Stimulated activated CD4-positive, alpha-beta T cell treated with anti-CD3 and anti-CD28 coated beads, TNF-alpha, amount 100 ng/mL, for 1 hour (primary cell): ENCODE measurements around the gene PPP1R7.

Experiments
- DNase-seq, 3 donors: peaks; one replicate each; pipeline ENCODE4 v3.0.0-alpha.2; 2020; ENCODE audit warnings: low read depth in 3 of 3, low spot score in 1 of 3

PPP1R7 gene

DNA sequence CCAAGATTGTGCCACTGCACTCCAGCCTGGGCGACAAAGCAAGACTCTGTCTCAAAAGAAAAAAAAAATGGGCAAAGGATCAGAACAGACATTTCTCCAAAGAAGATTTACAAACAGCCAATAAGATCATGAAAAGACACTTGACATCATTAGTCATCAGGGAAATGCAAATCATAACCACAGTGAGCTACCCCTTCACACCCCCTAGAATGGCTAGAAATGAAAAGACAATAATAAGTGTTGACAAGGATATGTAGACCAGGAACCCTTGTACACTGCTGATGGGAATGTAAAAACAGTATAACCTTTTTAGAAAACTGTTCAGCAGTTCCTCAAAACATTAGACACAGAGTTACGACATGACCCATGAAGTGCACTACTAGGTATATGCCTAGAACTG is 29.8 kb upstream of the PPP1R7 start:
- DNase-seq: no peak

DNA sequence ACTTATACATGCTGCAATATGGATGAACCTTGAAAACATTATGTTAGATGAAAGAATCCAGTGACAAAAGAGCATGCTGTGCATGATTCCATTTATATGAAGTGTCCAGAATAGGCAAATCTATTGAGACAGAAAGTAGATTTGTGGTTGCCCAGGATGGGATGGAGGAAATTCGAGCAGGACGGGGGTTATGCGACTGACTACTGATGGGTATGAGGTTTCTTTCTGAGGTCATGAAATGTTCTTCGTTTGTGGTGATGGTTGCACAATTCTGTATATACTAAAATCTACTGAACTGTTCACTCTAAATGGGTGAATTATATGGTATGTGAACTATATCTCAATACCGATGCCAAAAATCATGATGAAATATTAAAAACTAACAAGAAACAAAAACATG is 29.3 kb upstream of the PPP1R7 start:
- no peak for DNase-seq

DNA sequence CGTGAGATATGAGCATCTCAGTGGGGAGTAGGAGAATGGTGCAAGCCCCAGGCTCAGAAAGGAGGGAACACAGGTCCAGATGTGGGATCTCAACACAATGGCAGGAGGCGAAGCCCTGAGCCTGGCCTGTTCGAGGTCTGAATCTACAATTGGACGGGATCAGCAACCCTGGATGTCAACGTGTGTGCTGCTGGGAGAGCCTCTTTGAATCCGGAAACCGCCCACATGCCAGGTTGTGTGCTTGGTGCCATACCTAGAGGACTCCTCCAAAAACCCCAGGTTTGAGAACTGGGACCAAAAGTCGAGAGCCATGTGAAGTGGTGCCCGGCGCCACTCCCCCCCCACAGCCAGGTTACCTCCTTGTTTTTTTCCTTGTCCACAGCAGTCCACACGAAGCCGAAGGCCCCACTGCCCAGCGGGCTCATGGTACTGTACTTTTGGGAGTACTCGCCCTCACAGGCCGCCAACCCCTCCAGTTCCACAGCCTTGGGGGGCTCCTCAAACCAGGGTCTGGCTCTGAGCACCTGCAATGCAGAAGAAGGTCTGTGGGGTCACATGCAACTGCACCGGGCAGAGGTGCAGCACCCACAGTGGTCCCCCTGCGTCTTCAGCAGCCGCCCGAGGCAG is 27.8 kb upstream of the PPP1R7 start:
- DNase-seq: no peak

DNA sequence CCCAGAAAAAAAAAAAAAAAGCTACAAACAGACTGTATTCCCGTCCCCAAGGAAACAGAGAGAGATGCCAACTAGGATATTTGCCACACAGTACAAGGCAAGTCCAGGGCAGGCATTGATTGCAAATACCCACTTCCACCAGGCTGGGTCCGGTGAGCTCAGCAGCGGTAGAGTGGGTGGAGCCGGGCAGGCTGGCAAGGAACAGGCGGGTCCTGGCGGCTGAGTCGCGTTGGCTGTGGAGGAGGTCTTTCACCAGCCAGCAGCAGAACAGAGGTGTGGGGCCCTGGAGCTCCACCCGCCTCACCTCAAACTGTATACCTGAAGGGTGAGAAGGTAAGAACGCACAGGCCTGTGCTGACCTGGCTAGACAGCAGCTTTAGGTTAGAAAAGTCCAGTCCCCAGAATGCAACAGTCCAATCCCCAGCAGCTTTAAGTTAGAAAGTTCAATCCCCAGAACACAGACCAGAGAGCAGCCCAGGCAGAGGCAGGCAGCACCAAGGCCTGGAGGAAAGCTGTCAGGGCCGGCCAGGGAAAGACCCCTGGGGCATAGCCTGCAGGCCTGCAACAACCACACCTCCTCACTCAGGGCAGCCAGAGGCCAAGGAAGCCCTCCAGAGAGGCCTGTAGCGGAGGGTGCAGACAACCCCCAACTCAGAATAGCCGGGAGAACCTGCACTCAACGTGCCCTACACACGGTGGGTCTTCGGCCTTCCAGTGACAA is 26.3 kb upstream of the PPP1R7 start:
- DNase-seq: no peak

DNA sequence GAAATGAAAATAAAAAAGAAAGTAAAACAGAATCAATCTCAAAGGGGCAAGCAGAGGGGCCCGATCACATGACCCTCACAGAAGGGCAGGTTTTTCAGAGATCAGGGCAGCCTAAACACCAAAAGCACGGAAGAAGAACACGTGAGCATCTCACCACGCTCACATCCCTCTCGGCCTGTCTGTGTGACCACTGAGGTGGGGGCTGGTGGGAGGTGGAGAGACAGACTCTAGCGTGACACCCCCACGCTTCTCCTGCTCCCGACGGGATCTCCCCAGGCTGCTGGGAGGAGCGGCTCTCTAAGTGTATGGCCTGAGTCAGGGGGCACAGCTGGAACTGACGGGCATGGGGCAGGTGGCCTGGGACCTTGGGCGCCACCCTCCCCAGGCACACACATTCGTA is 24.6 kb upstream of the PPP1R7 start:
- no peak for DNase-seq

DNA sequence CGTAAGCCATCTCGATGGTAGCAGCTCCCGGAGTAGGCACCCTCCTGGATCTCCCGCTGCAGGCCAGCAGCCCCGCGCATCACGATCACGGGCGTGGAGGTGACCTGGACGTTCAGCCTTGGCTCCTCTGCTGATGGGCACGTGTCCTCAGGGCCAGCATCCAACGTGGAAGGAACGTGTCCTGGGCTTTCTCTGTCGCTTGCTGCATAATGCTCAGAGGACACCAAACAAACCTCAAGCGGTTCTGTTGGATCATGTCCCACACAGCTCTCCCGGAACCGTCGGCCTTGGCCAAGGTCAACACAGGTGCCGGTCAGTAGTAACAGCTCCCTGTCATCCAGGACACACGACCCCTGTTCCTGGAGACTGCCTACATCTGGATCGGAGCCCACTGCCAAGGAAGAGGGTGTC is 24.1 kb upstream of the PPP1R7 start:
- no peak for DNase-seq

DNA sequence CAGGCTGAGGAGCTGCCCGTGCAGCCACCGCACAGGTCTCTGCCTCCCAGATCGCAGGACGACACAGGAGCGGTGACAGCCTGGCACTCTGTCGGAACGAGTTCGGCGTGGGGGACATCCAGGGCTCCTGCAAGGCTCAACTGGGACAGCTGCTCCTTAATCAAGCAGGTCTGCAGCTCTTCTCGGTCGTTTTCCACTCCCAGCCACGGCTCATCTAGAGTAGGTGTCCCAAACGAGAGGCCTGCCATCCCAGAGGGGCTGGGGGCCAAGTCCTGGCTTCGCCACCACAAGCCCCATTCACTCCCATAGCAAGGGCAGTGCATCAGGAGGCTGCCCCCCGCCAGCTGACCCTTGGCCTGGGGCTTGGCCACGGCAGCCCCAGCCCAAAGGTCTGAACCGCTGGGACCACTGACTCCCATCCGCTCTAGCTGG is 23.5 kb upstream of the PPP1R7 start:
- DNase-seq: no peak

DNA sequence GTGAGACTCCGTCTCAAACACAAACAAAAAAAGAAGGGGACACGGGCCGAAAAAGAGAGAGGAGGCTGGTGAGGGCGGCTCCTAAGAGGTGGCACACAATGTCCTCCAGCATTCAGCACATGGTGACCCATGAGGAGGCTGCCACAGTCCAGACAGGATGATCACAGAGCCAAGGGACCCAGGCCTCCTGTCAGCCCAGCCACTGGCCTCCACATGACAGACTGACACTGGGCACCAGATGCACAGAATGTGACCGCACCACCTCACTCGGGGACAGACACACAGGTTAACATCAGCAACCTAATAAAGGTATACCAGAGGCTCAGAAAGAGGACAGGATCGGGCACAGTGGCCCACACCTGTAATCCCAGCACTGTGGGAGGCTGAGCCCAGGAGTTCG is 22.0 kb upstream of the PPP1R7 start:
- DNase-seq: no peak

DNA sequence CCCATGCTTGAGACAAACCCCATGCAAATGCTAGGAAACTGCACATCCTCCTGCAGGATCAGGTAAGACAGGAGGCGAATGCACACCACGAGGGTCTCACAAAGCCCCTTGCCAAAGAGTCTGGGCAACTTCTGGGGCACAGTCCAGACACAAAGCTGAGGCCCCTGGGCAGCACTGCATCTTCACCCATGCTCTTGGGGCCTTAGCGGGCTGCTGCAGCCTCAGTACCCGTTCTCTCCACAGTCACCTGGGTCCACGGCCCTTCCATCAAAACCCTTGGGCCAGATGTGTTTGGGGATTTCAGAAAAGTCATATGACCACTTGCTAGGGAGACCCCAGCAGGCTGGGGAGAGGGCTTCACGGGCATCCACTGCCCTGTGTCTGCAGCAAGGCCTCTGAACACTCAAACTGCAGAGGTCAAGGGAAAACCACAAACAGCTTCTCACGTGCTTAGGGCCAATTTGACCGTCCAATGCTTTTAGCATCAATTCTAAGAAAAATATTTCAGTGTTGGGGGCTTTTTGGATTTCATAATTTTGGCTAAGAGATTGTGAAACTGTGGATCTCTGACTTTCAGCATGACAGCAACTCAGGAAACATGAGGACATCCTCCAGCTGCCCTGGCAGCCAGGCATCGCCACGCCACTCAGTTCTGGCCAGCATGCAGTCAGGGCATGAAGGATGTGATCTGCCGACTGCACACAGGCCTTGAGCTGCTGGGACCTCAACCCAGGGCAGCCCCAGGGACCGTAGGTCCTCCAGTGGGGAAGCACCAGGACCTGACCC is 21.0 kb upstream of the PPP1R7 start:
- no peak for DNase-seq

DNA sequence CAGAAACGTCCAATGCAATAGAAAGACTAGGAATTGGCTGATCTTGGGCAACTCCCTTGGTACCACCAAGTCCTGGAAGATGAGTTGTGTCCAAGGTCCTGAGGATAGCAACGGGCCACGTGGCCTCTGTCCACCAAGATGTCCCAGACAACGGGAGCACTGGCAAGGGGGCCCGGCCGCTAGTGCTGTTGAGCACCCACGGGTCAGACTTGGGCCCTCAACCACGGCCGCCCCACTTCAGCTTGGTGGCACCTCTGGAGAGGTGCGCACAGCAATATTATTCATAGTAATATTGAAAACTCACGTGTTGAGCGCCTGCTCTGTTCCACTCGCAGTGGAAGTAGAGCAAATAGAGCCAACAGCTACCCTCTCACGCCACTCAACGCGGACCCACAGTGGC is 20.0 kb upstream of the PPP1R7 start:
- no peak for DNase-seq

DNA sequence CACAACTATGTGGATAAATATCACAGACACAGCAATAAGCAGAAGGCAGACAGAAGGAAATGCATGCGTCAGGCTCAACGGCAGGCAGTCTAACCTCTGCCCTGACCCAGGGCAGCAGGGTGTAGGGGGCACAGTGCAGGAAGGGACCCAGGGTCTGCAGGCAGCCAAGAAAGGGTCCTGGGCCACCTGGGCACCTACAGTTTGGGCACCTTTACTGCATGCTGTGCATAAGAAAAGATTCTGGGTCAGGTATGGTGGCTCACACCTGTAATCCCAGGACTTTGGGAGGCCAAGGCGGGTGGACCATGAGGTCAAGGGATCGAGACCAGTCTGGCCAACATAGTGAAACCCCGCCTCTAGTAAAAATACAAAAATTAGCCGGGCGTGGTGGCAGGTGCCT is 18.7 kb upstream of the PPP1R7 start:
- DNase-seq: no peak

DNA sequence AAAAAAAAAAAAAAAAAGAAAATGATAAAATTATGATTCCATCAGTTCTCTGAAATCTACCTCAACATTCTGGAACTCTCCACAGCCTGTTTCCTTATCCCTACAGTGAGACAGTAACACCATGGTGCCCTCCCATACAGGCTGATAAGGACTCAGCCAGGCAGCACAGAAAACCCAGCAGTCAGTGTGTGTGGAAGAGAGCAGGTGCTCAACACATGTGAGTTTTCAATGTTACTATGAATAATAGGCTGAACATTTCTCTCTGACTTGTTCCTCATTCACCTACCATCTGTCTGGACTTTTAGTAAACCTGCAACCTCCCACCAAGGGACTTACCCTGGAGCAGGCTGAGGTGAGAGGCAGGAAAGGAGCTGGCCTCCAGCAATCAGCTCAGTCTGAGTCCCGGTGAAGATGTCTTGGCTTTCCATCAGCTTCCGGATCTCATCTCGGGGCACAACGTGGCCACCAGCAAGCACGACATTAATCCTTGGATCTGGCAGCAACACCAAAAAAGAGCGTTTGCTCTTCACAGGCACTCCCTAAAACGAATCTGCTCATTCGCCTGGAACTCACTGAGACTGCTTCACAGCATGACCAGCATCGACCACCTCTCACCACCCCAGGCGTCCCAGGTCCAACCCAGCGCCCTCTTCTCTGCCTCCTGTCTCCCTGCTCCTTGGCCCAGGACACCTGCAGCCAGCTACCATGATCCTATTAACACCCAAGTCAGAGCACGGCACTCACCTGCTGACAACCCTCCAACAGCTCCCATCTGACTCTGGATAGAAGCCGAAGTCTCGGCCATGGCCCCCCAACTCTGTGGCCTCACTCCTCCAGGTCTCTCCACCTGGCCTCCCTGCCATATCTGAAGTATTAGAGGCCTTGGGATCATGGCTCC is 17.5 kb upstream of the PPP1R7 start:
- DNase-seq: no peak

DNA sequence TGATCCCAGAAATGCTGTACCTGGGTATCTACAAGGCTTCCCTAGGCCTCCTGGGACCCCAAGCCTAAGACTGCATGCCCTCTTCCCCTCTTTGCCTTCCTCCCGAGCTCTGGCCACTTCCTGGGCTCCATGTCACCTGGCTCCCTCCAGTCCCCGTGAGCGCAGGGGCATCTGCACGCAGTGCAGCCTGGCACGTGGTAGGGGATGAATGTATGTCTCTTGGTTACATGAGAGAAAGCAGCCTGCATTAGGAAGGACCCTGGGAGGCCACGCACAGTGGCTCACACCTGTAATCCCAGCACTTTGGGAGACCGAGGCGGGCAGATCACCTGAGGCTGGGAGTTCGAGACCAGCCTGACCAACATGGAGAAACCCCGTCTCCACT is 16.8 kb upstream of the PPP1R7 start:
- no peak for DNase-seq

DNA sequence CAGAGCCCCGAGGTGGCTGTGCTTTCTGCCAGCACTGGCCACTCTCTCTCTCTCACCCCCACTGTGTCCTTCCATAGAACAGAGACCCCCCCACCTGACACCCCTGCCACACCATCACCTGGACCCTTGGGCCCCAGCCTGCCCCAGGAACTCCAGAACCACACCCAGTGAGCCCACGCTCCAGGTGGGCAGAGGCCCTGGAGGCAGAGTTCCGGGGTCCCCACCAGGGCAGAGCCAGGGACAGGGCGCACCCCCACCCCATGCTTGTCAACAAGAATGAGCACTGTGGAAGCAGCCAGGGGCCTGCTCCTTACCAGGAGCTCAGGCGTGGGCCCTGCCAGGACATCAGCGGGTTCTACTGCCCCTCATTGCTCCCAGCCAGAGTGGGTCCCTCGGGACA is 15.6 kb upstream of the PPP1R7 start:
- no peak for DNase-seq

DNA sequence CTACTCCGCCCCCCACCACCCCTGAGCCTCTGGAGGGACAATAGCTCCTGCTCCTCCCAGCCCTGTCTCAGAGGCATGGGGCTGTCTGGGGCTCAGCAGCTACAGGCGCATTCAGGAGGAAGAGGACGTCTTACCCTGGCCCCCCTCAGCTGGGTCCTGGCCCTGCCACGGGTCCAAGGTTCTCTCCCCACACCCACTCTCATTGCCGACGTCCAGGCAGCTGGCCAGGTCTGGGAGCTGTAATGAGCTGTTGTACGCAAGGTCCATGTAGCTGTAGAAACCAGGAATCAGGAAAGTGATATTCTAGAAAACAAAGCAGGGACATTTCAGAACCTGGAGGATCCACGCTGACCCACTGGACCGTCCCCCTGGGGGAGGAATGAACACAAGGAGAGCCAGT is 14.5 kb upstream of the PPP1R7 start:
- DNase-seq: no peak

DNA sequence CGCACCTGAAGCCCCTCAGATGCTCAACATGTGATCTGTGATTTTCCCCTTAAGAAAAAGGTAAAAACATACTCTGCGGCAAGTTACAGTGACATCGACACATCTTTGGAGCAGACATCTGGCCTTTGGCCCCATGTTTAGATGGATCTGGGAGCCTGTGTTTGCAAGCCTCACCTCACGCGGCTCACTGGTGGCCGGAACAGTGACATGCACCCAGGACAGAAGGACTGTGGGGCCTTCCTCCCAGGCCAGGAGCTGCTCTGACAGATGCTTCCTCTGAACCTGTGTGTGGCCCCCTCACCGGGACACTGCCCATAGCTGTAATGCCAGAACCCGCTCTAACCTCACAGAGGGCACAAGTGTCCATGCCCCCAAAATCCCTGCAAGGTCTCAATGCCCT is 14.1 kb upstream of the PPP1R7 start:
- no peak for DNase-seq

DNA sequence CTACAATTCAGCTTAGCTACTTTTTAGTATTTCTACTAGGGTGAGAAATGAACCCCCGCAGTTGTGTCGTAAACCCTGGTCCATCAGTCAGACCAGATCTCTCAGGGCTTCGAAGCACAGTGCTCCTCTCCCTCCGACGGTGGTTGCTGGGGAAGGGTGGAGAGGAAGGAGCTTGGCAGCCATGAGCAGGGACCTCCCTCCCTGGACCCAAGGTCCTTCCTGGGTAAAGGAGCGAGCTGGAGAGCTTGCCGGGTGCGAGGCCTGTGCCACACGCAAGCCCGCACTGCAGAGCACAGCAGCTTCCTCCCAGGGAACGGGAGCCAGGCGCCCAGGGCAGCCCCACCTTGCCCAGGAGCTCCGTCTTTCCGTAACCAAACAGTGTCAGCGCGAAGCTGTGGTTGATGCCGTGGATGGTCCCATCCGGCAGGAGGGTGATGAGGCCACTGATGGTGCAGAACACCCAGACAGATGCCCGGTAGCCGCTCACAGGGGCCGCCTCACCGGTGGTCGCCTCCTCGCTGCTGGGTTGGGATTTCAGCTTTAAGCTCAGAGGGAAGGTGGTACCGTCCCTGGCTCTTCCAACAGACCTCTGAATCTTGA is 13.5 kb upstream of the PPP1R7 start:
- no peak for DNase-seq

DNA sequence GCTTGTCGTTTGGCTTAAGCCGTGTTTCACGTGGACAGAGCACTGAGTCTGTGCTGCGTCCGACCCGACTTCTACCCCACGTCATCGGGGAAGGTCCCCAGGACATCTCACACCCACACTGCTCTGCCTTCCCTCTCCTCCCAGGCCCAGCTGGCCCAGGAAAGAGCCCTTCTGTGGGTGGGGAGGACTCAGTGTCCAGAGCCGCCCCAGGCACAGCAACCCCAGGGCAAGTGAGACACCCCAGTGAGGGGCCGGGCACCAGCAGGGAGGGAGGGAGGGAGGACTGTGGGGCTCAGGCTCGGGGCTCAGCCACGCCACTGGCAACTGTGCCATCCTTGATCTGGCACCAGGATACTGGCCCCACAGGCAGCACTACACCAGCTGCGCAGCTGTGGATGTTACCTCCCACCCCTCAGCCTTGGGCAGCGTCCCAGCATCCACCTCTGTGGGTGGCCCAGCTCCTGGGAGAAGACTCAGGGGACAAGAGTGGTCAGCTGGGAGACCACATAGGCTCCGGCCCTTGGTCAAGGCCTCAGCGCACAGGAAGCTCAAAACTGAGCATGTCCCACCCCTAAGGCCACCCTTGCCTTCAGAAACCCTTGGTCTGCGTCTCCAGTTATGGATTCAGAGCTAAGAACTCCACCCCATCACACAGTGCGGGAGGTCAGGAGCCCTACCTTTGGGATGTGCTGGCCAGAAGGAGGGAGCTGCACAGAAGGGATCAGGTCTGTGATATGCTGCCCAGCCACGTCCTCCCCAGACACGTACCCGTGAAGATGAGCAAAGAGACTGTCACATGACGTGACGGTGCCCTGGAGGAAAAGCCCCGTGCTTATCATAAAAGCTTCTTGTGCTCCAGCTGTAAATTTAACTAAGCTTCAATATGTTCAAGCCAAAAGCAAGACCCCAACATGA is 12.7 kb upstream of the PPP1R7 start:
- DNase-seq: no peak

DNA sequence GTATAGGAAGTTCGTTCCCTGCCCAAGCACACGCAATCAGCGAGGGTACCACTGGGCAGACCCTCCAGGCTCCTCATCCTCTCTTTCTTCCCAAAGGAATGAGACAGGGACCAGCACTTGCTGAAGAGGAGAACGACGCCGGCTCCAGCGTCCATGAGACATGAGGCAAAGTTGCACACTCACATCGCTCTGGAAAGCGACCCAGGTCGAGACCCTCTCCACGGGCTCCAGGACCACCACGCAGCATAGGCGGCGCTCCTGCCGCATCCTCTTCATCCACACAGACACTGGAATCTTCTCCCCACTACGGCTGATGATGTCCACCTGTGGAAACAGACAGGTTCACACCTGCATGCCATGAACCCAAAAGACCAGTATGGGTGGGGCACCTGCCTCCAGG is 11.8 kb upstream of the PPP1R7 start:
- DNase-seq: no peak
